Gastroesophageal sphincter (tissue), 3 donors: ENCODE data around the gene FHOD3.

ENCODE experiments used
- CTCF ChIP-seq, 4 experiments: fragments of 200-600 bp in 2 of 4; fragments of 450-650 bp in 2 of 4; sonication (generic) in 1 of 4; IDR thresholded peaks; one replicate each; pipeline ENCODE4 v1.5.1; 2017 to 2019; ENCODE audit warnings: antibody characterized with exemption in 4 of 4, mild to moderate bottlenecking in 2 of 4, moderate library complexity in 2 of 4
- POLR2A ChIP-seq, 2 donors: fragments of 450-650 bp; IDR thresholded peaks; one replicate each; pipeline ENCODE4 v1.6.1; 2017; ENCODE audit warnings: antibody characterized with exemption in 2 of 2, mild to moderate bottlenecking in 2 of 2, moderate library complexity in 1 of 2

GRCh38 chr18:36264283-36264682 is 33.2 kb upstream of the FHOD3 start:
- no peak for TF ChIP-seq POLR2A (IDR thresholded peaks at IDR 0.05)
- TF ChIP-seq CTCF (IDR thresholded peaks at IDR 0.05), result no peak
